Activated CD4-positive, alpha-beta T cell treated with anti-CD3 and anti-CD28 coated beads for 24 hours (primary cell): Measurements from ENCODE around the gene BUB1B.

Experiments
- DNase-seq, 2 donors: peaks; one replicate each; pipeline ENCODE4 v3.0.0-alpha.2; 2020; ENCODE audit warnings: low read depth in 2 of 2

Gene BUB1B

GRCh38 chr15:40182358-40183029 is 21.6 kb downstream of the BUB1B start:
- no peak for DNase-seq

- DNase-seq: no peak
These were observed 23.0 kb downstream of the BUB1B start for GRCh38 chr15:40183636-40184463.

GRCh38 chr15:40190591-40190990 is 29.7 kb downstream of the BUB1B start:
- no peak for DNase-seq

GRCh38 chr15:40192942-40193341 is 32.1 kb downstream of the BUB1B start:
- no peak for DNase-seq

- no peak for DNase-seq
These were observed 36.6 kb downstream of the BUB1B start for GRCh38 chr15:40197434-40197833.

- no peak for DNase-seq
These were observed 37.7 kb downstream of the BUB1B start for GRCh38 chr15:40198355-40199085.

GRCh38 chr15:40204100-40204499 is 43.2 kb downstream of the BUB1B start:
- DNase-seq: no peak

- DNase-seq: peak in 1 of 2 donors; percentile 53
These were observed 56.4 kb downstream of the BUB1B start for GRCh38 chr15:40217166-40217824.

- no peak for DNase-seq
These were observed 58.9 kb downstream of the BUB1B start for GRCh38 chr15:40219801-40220200.

GRCh38 chr15:40222131-40222530 is 61.3 kb downstream of the BUB1B start:
- DNase-seq: no peak

- no peak for DNase-seq
These were observed 65.9 kb downstream of the BUB1B start for GRCh38 chr15:40226736-40227135.

GRCh38 chr15:40229316-40229715 is 68.4 kb downstream of the BUB1B start:
- no peak for DNase-seq

- no peak for DNase-seq
These were observed 69.1 kb downstream of the BUB1B start for GRCh38 chr15:40229956-40230355.

GRCh38 chr15:40232625-40233070 is 71.8 kb downstream of the BUB1B start:
- DNase-seq: no peak

GRCh38 chr15:40233727-40234577 is 73.1 kb downstream of the BUB1B start:
- no peak for DNase-seq

- no peak for DNase-seq
These were observed 73.9 kb downstream of the BUB1B start for GRCh38 chr15:40234783-40235182.

GRCh38 chr15:40235201-40235885 is 74.5 kb downstream of the BUB1B start:
- DNase-seq: no peak

- peak in 1 of 2 donors; percentile 46 for DNase-seq
These were observed 77.9 kb downstream of the BUB1B start, which contains the start of gene PAK6 for GRCh38 chr15:40238532-40239403. Gene PAK6 (plus strand): TSS chr15:40239063. CDS start chr15:40264786, 25,723 bp downstream.

- DNase-seq: no peak
These were observed 78.5 kb downstream of the BUB1B start for GRCh38 chr15:40239404-40239692.
